GM18951 (cell line): ENCODE data around the gene FMNL1.

Source experiments
- POLR2A ChIP-seq: IDR thresholded peaks from 4 replicates; pipeline ENCODE4 v1.6.1; 2011; ENCODE audit warnings: mild to moderate bottlenecking; ENCODE audit not compliant: insufficient read length, insufficient read depth; ENCODE audit errors: extremely low read depth
- in situ Hi-C: fragments of 300-500 bp; cut with MboI; formaldehyde crosslinking; loops from one replicate; pipeline ENCODE4 v1.12.0; 2022; ENCODE audit warnings: low sequenced_read_pairs, mixed read lengths, inconsistent platforms; ENCODE audit not compliant: unreplicated experiment

FMNL1 gene

GRCh38 chr17:45221081-45222013 is at the start of gene FMNL1:
Gene FMNL1, plus strand, starts transcription at chr17:45221885. Its CDS starts 240 bp downstream, at chr17:45222125.
- TF ChIP-seq POLR2A, result peak; percentile 53
- in situ Hi-C loops, result no loop called here

GRCh38 chr17:45172232-45172540 is 49.5 kb upstream of the FMNL1 start:
- no peak for TF ChIP-seq POLR2A
- in situ Hi-C loops, result no loop called here

GRCh38 chr17:45172541-45173286 is 49.0 kb upstream of the FMNL1 start:
- in situ Hi-C loops, result no loop called here
- peak; percentile 52 for TF ChIP-seq POLR2A

- in situ Hi-C loops, result no loop called here
Observed at GRCh38 chr17:45175759-45176115, 45.9 kb upstream of the FMNL1 start.

GRCh38 chr17:45177563-45177962 is 44.1 kb upstream of the FMNL1 start:
- in situ Hi-C loops, result no loop called here
- no peak for TF ChIP-seq POLR2A

More at GRCh38 chr17:45175759-45176115, 45.9 kb upstream of the FMNL1 start:
- no peak for TF ChIP-seq POLR2A

GRCh38 chr17:45184144-45184543 is 37.5 kb upstream of the FMNL1 start:
- in situ Hi-C loops, result no loop called here
- TF ChIP-seq POLR2A, result no peak

GRCh38 chr17:45186801-45187354 is 34.8 kb upstream of the FMNL1 start:
- in situ Hi-C loops, result no loop called here
- TF ChIP-seq POLR2A, result no peak

GRCh38 chr17:45189009-45189408 is 32.7 kb upstream of the FMNL1 start:
- TF ChIP-seq POLR2A, result no peak
- in situ Hi-C loops, result no loop called here

- no peak for TF ChIP-seq POLR2A
- in situ Hi-C loops, result no loop called here
Observed at GRCh38 chr17:45190503-45191255, 31.0 kb upstream of the FMNL1 start.

- in situ Hi-C loops, result loop anchor here (5.0 kb wide), 1 partner anchor 58 kb away; the partner anchor contains the start of gene ACBD4
Observed at GRCh38 chr17:45195424-45195823, 26.3 kb upstream of the FMNL1 start.

GRCh38 chr17:45197108-45197507 is 24.6 kb upstream of the FMNL1 start:
- in situ Hi-C loops, result loop anchor here (5.0 kb wide), 1 partner anchor 60 kb away; the partner anchor contains the start of gene ACBD4
- no peak for TF ChIP-seq POLR2A

More at GRCh38 chr17:45195424-45195823, 26.3 kb upstream of the FMNL1 start:
- no peak for TF ChIP-seq POLR2A

- in situ Hi-C loops, result loop anchor here (5.0 kb wide), 1 partner anchor 60 kb away; the partner anchor contains the start of gene ACBD4
- no peak for TF ChIP-seq POLR2A
Observed at GRCh38 chr17:45197555-45198334, 23.9 kb upstream of the FMNL1 start.
